Suppressor macrophage (primary cell): Measurements from ENCODE around the gene DCDC1.
"Not testable (repeated sequence)": the region's sequence is repeated elsewhere in the genome, so short reads cannot be mapped to it uniquely, and the experiment has no call there.

Source experiments
- DNase-seq, 4 experiments: peaks; one replicate each; pipeline ENCODE4 v3.0.0-alpha.2; 2020 to 2022

DCDC1 gene

GRCh38 chr11:31325160-31325559, 44.4 kb downstream of the DCDC1 start:
- DNase-seq: peak in 1 of 4 experiments; percentile 2

DNA sequence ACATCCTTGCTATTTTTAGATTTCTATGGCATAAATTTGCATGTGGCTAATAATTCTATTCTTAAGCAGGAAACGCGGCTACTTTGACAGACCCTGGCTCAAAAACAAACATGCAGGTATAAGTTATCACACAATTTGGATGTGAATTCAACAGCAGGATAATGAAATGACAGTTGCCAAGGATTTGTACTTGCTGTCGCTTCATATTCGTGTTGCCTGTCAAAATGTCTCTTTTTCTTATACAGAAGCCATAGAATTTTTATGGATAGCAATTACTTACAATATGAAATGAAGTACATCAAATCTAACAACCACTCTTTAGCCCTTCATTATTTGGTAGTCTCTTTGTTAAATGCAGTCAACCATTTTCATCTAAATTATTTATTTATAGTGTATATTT, 46.4 kb downstream of the DCDC1 start:
- no peak for DNase-seq

- DNase-seq: not testable (repeated sequence)
Observed at GRCh38 chr11:31321494-31321893, 48.0 kb downstream of the DCDC1 start.

DNA sequence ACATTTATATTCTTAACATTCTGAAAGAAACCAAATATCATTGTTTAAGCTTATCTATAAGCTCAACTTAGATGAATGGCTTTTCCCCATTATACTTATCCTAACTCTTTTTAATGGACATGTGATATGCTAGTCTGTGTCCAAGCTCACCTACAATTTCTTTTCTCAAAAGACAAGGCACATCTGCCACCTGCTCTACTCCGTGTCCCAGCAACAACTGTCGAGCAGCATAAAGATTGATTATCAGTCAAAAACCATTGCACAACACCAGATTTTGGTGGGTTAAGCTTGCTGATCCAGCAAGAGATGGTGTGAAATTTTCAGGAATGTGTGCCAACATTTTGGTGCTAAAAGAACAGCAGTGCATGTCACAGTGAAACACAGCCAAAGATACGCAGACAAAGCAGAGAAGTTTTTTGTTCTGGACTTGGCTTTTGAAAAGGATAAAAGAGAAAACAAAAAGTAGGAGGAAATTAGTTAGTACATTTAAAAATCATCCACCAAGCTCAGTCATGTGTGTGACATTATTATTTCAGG, 65.8 kb downstream of the DCDC1 start:
- DNase-seq: no peak

DNA sequence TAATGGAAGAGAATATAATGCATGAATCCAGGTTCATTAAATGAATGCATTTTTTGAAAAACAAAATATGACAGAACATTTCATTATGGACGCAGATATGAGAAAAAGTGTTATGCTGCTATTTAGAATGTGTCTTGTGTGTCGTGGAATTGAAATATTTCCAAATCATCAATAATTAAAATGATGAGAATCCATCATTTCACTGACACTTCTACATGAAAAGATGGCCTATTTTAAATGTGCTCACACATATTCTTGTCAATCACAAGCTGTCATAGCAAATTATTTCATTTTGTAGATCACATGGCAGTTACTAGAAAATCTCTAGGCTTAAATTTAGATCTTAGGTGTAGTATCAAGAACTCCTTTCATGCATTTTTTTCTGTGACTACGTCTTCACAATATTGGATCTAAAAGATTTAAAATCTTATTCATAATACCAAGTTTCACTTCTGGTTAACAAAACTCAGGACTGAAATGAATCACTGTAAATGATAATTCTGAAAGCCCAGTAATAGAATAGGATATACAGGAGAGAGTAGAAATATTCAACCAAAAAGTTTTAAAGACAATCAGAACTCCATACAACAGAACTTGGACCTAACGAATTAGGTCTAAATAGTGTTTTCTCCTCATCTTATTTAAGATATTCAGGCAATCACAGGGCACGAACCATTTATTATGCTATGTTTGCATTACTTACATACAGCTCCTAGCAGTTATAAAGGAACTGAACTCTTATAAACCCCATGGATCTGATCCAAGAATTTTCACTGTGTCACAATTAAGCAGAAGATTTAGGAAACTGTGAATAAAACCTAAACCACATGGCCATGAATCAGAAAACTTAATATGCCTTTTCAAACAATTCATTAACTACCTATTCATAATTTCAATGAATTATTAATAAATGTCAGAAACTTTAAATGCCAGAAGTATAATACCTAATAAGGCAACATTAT, 67.7 kb downstream of the DCDC1 start:
- peak in 1 of 4 experiments; percentile 1 for DNase-seq

- no peak for DNase-seq
Observed at GRCh38 chr11:31295308-31295707, 74.2 kb downstream of the DCDC1 start.

- not testable (repeated sequence) for DNase-seq
Observed at GRCh38 chr11:31273527-31273926, 96.0 kb downstream of the DCDC1 start.

- no peak for DNase-seq
Observed at GRCh38 chr11:31267720-31268119, 101.8 kb downstream of the DCDC1 start.

DNA sequence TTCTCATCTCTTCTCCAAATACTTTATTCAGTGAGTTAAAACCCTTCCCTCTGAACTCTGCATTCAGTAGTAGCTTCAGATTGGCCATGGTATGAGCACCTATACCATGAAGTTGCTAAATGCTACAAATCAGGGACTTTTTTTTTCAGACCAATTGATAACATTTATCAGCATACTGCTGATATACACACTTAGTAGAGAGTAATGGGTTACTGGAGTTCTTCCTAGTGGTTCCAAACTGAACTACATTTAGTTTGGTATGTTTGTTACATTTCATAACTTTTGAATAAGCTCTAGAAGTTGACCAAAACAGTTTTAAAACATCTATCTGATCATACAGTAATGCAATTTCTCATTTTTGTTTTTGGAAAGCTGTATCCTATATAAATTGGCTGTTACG, 104.7 kb downstream of the DCDC1 start:
- no peak for DNase-seq

DNA sequence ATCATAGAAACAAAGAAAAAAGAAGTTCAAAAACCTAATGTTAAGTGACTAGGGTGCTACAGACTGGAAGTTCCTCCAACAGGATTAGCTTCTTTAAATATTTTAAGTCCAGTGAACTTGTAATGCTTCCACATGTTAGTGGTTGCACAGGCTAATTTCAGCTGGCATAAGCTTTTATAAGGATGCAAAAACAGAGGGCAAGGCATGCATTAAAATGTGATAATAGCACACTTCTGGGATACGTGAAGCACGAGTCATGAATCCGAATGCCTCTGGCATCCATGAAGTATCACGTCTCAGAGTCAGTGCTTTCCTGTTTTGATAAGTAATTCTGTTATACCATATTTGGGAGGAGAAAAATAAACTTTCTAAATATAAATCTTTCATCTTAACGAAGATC, 106.8 kb downstream of the DCDC1 start:
- no peak for DNase-seq

DNA sequence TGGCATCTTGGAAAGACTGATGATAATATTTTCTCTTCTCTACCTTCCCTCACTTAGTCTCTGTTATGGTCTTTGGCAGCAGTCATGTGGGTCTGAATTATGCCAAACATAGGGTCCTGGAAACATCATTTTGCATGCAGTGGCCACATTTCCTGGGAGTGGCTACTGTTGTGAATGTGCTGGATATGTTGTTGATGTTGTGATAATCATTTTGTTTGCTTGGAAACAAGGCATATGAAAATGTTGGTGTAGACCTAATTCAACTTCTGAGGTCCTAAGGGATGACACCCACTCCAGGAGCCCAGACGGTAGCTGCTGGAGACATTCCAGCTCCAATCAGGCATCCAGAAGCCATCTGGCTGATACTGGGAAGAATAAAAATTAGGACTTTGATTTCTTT, 109.7 kb downstream of the DCDC1 start:
- DNase-seq: no peak

- peak; percentile 5 to 47 (median 41) for DNase-seq
Observed at GRCh38 chr11:31254415-31254814, 115.1 kb downstream of the DCDC1 start.

GRCh38 chr11:31248768-31249167, 120.8 kb downstream of the DCDC1 start:
- DNase-seq: no peak

- DNase-seq: no peak
Observed at GRCh38 chr11:31247321-31247720, 122.2 kb downstream of the DCDC1 start.

GRCh38 chr11:31246451-31247165, 122.9 kb downstream of the DCDC1 start:
- DNase-seq: no peak

- no peak for DNase-seq
Observed at GRCh38 chr11:31243706-31244105, 125.8 kb downstream of the DCDC1 start.

- DNase-seq: peak; percentile 15 to 55 (median 41)
Observed at GRCh38 chr11:31240340-31240904, 129.1 kb downstream of the DCDC1 start.

DNA sequence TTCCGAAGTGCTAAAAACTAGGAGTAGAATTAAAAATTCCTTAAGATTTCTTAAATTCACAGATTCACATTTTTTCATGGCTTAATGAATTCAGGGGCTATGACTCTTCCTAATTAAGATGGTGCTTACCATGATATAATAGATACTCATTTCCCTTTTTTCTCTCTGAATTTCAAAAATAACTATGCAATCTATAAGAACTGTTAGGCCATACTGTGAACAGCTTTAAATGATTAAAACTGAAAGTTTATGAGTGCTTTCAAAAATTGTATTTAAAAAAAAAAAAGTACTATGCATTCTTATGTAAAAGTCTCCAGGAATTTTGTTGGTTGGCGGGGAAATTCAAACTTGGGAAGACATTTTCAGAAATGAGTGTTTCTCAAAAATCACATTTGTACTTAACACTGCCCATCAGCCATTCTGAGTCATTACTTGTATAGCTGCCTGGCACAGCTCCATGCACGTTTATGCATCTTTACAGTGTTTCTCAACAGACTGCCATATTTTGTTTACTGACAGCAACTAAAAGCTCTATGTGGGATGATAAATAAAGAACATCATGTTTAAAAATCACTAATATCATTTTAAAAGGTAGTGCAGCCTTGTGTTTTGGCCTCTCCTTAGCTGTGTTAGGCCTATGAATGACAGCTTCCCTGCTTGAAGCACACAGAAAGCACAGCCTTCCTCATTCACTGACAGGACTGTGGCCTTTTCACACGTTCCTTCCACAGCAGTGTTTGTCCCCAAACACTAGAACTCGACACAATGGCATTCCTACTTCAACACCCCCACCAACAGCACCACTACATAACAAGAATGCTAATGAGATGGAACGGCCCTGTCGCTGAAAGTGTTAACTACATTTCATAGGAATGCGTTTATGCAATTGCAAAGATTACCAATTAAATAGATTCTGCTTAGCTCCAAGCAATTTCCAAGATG, 131.4 kb downstream of the DCDC1 start:
- no peak for DNase-seq

GRCh38 chr11:31236143-31236542, 133.4 kb downstream of the DCDC1 start:
- DNase-seq: peak in 2 of 4 experiments; percentile 25 to 31

- DNase-seq: peak in 1 of 4 experiments; percentile 6
Observed at GRCh38 chr11:31233425-31233824, 136.1 kb downstream of the DCDC1 start.

DNA sequence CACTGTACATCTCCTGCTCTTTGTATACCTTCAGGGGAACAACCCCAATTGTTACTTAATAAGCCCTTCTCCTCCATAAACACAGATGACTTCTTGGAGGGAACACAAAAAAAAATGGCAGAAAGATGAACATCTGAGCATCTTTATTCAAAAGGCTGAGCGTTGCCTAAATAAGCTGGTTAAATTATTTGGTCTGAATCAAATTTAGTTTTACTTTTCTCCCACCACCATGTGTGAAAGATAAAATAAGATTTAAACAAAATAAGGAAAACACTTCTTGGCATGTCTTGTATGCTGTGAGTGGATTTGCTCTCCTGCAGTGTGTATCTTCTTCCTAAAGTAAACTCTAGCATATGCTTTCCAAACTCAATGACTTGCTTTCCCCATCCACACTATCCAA, 137.9 kb downstream of the DCDC1 start:
- no peak for DNase-seq

- DNase-seq: no peak
Observed at GRCh38 chr11:31218847-31219246, 150.7 kb downstream of the DCDC1 start.
